Upper lobe of right lung (tissue), 1 donor: ENCODE measurements around the gene TP53BP1. TPM values are rescaled to one million over a fixed set of nuclear protein-coding genes. Genes with fewer than 3 reads are reported as not detected.

Experiments
- ATAC-seq: fragments of 200-7000 bp; cut with Tn5 transposase; one replicate; pipeline ENCODE4 v1.9.1; 2020; ENCODE audit warnings: mild to moderate bottlenecking, moderate library complexity
- DNase-seq: peaks from one replicate; pipeline ENCODE4 v3.0.0-alpha.2; 2020
- H3K27ac ChIP-seq: fragments of 200-600 bp; one replicate; pipeline ENCODE4 v1.8.0; 2022
- H3K27me3 ChIP-seq: fragments of 200-600 bp; one replicate; pipeline ENCODE4 v1.8.0; 2022; ENCODE audit warnings: mild to moderate bottlenecking
- H3K36me3 ChIP-seq: fragments of 200-600 bp; one replicate; pipeline ENCODE4 v1.8.0; 2022
- H3K4me1 ChIP-seq: fragments of 200-600 bp; one replicate; pipeline ENCODE4 v1.8.0; 2022
- H3K4me3 ChIP-seq: fragments of 200-600 bp; one replicate; pipeline ENCODE4 v1.8.0; 2022; ENCODE audit warnings: mild to moderate bottlenecking
- H3K9me3 ChIP-seq: fragments of 200-600 bp; one replicate; pipeline ENCODE4 v1.8.0; 2022
- intact Hi-C: fragments of 100-400 bp; cut with DNase I; formaldehyde crosslinking; loops from one replicate; pipeline ENCODE4 v1.11.0; 2022
- total RNA-seq: library from RNA; stranded (reverse); fragmentation: NEBNext Ultra II Directional; extraction: Animal tissue kit (Norgen Biotek cat#: 25700); gene quantifications from one replicate; pipeline ENCODE4 v1.2.1, GENCODE V29; 2021
- TF ChIP-seq, protein P1 (sequence below): fragments of 200-600 bp; IDR thresholded peaks from one replicate; pipeline ENCODE4 v1.8.0; 2022; ENCODE audit warnings: antibody characterized with exemption
- donor health status: DM: no; HTN: yes; CAD: no; lungs with severe emphysema.

Gene TP53BP1
- total RNA-seq, 1 donor from 2014 or later: 27.6 TPM

DNA sequence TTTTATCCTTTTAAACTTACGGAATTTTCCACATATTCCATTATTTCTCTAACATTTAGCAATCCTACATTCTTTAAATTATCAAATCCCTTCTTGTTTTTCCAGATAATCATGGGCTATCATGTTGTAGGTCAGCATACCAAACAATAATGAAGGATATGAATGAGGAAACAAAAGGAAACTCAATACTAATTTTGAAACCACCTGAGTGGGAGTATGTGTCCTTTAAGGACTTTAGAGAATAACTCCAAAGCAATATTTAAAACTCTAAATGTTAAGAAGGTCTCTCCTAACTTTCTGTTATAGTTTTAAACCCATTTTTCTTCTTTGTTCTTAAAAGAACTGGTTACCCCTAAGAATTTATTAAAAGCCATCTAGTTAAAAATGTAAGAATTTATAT, 43.0 kb downstream of the TP53BP1 start:
- Histone ChIP-seq H3K36me3 (peaks cover 28% of the 10 kb centered on the region), H3K4me3 (no peak overlapping the region), H3K27ac (no peak overlapping the region), H3K27me3 (no peaks in the 10 kb centered on the region), H3K4me1 (no peaks in the 10 kb centered on the region), H3K9me3 (no peaks in the 10 kb centered on the region)
- no peak for ATAC-seq
- intact Hi-C loops: no loop called here
- TF ChIP-seq, protein P1, sequence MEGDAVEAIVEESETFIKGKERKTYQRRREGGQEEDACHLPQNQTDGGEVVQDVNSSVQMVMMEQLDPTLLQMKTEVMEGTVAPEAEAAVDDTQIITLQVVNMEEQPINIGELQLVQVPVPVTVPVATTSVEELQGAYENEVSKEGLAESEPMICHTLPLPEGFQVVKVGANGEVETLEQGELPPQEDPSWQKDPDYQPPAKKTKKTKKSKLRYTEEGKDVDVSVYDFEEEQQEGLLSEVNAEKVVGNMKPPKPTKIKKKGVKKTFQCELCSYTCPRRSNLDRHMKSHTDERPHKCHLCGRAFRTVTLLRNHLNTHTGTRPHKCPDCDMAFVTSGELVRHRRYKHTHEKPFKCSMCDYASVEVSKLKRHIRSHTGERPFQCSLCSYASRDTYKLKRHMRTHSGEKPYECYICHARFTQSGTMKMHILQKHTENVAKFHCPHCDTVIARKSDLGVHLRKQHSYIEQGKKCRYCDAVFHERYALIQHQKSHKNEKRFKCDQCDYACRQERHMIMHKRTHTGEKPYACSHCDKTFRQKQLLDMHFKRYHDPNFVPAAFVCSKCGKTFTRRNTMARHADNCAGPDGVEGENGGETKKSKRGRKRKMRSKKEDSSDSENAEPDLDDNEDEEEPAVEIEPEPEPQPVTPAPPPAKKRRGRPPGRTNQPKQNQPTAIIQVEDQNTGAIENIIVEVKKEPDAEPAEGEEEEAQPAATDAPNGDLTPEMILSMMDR: no peak
- no peak for DNase-seq

DNA sequence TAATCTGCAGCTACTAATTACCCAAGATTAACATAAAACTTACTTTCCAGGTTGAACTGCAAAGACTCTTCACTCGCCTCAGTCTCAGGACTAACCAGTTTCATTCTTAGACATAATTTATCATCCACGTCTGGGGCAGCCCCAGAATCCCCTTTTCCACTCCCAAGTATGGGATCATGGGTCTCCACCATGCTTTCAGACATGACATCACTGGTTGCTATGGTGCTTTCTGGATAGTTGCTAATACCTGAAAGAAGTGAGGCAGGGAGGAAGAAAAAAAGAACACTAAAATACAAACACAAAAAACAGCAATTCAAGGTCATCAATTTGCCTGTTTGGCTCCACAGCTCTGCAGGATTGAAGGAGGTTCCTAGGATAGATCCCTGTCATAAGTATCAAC, 46.6 kb downstream of the TP53BP1 start:
- ATAC-seq: no peak
- TF ChIP-seq, protein P1: no peak
- no peak for DNase-seq
- no peak overlapping the region for H3K4me3 ChIP-seq
- no peak overlapping the region for H3K27ac ChIP-seq
- H3K9me3 ChIP-seq: no peaks in the 10 kb centered on the region
- intact Hi-C loops: no loop called here
- no peaks in the 10 kb centered on the region for H3K4me1 ChIP-seq
- peaks cover 21% of the 10 kb centered on the region for H3K36me3 ChIP-seq
- no peaks in the 10 kb centered on the region for H3K27me3 ChIP-seq

DNA sequence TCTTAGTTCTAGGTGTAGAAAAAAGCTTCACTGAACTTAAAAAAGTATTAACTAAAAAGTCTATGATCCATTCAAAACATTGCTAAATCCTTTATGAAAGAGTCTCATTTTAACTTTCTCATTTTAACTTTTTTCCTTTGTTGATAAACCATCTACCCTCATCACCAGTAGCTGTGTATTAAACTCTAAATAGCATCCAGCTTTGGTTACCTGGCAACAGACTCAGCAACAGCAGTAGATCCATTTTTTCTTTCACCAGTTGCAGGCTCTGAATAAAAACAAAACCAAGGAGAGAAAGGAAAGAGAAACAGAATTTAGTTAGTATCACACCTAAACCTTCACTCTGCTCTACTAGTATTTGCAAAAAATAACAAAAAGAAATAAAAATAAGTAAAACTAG, 51.6 kb downstream of the TP53BP1 start:
- intact Hi-C loops: no loop called here
- H3K27ac ChIP-seq: peak overlapping the region; percentile 48
- peaks cover 32% of the 10 kb centered on the region for H3K36me3 ChIP-seq
- no peaks in the 10 kb centered on the region for H3K27me3 ChIP-seq
- H3K4me1 ChIP-seq: no peaks in the 10 kb centered on the region
- no peak for DNase-seq
- H3K4me3 ChIP-seq: no peak overlapping the region
- H3K9me3 ChIP-seq: no peaks in the 10 kb centered on the region
- no peak for ATAC-seq
- TF ChIP-seq, protein P1: no peak

DNA sequence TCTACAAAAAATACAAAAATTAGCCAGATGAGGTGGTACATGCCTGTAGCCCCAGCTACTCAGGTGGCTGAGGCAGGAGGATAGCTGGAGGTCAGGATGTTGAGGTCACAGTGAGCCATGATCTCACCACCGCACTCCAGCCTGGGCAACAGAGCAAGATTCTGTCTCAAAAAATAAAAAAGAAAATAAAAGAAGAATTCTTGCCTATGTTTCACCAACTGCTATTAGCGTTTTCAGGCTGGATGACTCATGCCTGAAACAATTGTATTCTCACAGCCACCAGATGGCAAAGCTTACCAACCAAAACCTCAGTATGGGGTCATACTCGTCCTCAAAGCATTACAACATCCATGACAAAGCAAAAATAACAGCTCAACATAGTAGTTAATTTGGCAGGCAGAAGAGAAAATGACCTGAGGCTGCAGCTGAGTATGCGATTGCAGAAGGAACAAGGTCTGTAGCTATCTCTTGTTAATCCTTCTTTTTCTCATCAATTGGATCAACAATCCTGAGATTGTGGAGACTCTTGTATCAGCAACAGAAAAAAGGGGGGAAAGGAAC, 52.2 kb downstream of the TP53BP1 start:
- TF ChIP-seq, protein P1: peak; percentile 44
- peak; percentile 92 for ATAC-seq
- no peak for DNase-seq
- no peaks in the 10 kb centered on the region for H3K9me3 ChIP-seq
- H3K27me3 ChIP-seq: no peaks in the 10 kb centered on the region
- peak overlapping the region; percentile 48 for H3K27ac ChIP-seq
- H3K4me3 ChIP-seq: no peak overlapping the region
- intact Hi-C loops: no loop called here
- no peaks in the 10 kb centered on the region for H3K4me1 ChIP-seq
- peaks cover 29% of the 10 kb centered on the region for H3K36me3 ChIP-seq

DNA sequence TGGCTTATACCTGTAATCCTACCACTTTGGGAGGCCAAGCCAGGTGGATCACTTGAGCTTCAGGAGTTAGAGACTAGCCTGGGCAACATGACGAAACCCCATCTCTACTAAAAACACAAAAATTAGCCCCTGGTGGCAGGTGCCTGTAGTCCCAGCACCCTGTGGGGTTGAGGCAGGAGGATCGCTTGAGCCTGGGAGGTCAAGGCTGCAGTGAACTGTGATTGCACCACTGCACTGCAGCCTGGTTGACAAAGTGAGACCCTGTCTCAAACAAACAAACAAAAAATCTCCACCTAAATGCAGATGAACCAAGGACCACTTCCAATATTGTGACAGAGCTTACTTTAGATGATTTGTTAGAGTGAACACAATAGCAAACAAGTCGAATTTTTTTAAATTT, 53.7 kb downstream of the TP53BP1 start:
- peaks cover 31% of the 10 kb centered on the region for H3K36me3 ChIP-seq
- ATAC-seq: no peak
- no peak overlapping the region for H3K4me3 ChIP-seq
- intact Hi-C loops: no loop called here
- TF ChIP-seq, protein P1: no peak
- no peak for DNase-seq
- no peaks in the 10 kb centered on the region for H3K27me3 ChIP-seq
- no peak overlapping the region for H3K27ac ChIP-seq
- no peaks in the 10 kb centered on the region for H3K9me3 ChIP-seq
- no peaks in the 10 kb centered on the region for H3K4me1 ChIP-seq

DNA sequence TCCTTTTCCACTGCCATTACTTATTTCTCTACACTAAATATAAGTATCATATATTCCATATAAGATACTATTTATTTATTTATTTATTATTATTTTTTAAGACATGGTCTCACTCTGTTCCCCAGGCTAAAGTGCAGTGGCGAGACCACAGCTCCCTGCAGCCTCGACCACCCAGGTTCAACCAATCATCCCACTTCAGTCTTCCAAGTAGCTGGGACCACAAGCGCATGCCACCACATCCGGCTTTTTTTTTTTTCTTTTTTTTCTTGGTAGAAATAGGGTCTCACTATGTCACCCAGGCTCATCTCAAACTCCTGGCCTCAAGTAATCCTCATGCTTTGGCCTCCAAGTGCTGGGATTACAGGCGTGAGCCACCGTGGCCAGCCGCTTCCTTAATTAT, 56.6 kb downstream of the TP53BP1 start:
- TF ChIP-seq, protein P1: no peak
- H3K36me3 ChIP-seq: peaks cover 50% of the 10 kb centered on the region
- H3K4me1 ChIP-seq: no peaks in the 10 kb centered on the region
- no peaks in the 10 kb centered on the region for H3K9me3 ChIP-seq
- H3K27me3 ChIP-seq: no peaks in the 10 kb centered on the region
- intact Hi-C loops: no loop called here
- no peak overlapping the region for H3K27ac ChIP-seq
- ATAC-seq (no peak), DNase-seq (no peak)
- no peak overlapping the region for H3K4me3 ChIP-seq
